Ishikawa (cell line): ENCODE results near the gene PTGIR.

Experiments used
- CEBPB ChIP-seq: IDR thresholded peaks from 2 replicates; pipeline ENCODE4 v1.6.1; 2012
- EGR1 ChIP-seq: IDR thresholded peaks from 2 replicates; pipeline ENCODE4 v1.6.1; 2012
- TEAD4 ChIP-seq: IDR thresholded peaks from 2 replicates; pipeline ENCODE4 v1.6.1; 2012

DNA sequence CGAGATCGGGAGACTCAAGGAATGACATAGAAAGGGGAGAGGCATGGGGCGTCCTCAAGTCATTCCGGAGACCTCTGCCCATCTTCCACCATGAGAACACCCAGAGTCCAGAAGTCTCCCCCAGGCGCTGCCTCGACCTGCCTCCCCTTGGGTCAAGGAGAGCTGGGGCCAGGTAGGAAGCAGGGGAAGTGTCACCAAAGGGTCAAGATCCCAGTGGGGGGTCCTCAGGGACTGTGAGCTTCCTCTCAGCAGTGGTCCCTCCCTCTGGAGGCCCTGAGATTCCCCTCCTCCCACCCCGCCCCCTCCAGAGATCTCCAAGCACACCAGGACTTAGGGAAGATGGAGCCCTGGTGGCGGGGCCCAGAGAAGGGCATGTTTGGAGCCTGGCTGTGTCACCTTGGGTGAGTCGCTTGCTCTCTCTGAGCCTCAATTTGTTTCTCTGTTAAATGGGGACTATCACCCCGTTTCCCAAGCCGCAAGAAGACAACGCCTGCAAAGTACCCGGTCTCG, 35.2 kb upstream of the PTGIR start:
- TF ChIP-seq EGR1 (no peak), TEAD4 (no peak), CEBPB (no peak)
